HG03520 (cell line): Measurements from ENCODE around the gene ANKRD16.

Experiments
- ATAC-seq: cut with Tn5 transposase; IDR thresholded peaks from one replicate; pipeline ENCODE4 v1.9.1; 2021; ENCODE audit warnings: mild to moderate bottlenecking, moderate library complexity; ENCODE audit not compliant: unreplicated experiment

ANKRD16 gene

GRCh38 chr10:5812283-5813090 is 77.2 kb downstream of the ANKRD16 start:
- peak; percentile 10 for ATAC-seq
